Measurements from ENCODE around the gene ADCY3.

The ADCY3 gene

GRCh38 chr2:24872344-24873115 is 47.5 kb downstream of the ADCY3 start:
- no peak for DNase-seq

- no peak for DNase-seq
These were observed 48.1 kb downstream of the ADCY3 start for GRCh38 chr2:24871852-24872333.

GRCh38 chr2:24870891-24871705 is 48.9 kb downstream of the ADCY3 start:
- DNase-seq, result no peak

- no peak for DNase-seq
These were observed 49.6 kb downstream of the ADCY3 start for GRCh38 chr2:24870440-24870839.

- no peak for DNase-seq
These were observed 53.1 kb downstream of the ADCY3 start for GRCh38 chr2:24866946-24867345.

- DNase-seq, result no peak
These were observed 56.4 kb downstream of the ADCY3 start for GRCh38 chr2:24863641-24864040.

GRCh38 chr2:24861500-24861899 is 58.5 kb downstream of the ADCY3 start:
- DNase-seq, result no peak

- no peak for DNase-seq
These were observed 59.4 kb downstream of the ADCY3 start for GRCh38 chr2:24860631-24861030.

GRCh38 chr2:24859968-24860600 is 60.0 kb downstream of the ADCY3 start:
- no peak for DNase-seq

- DNase-seq, result no peak
These were observed 61.0 kb downstream of the ADCY3 start for GRCh38 chr2:24858996-24859395.

GRCh38 chr2:24857746-24858145 is 62.3 kb downstream of the ADCY3 start:
- no peak for DNase-seq

- DNase-seq, result no peak
These were observed 63.2 kb downstream of the ADCY3 start for GRCh38 chr2:24856791-24857211.

- no peak for DNase-seq
These were observed 64.3 kb downstream of the ADCY3 start for GRCh38 chr2:24855726-24856125.

GRCh38 chr2:24855022-24855622 is 64.9 kb downstream of the ADCY3 start:
- no peak for DNase-seq

- no peak for DNase-seq
These were observed 66.0 kb downstream of the ADCY3 start for GRCh38 chr2:24853996-24854395.

- no peak for DNase-seq
These were observed 67.0 kb downstream of the ADCY3 start for GRCh38 chr2:24853046-24853445.

GRCh38 chr2:24852431-24853020 is 67.5 kb downstream of the ADCY3 start:
- DNase-seq, result no peak

GRCh38 chr2:24852026-24852425 is 68.0 kb downstream of the ADCY3 start:
- DNase-seq, result no peak

- no peak for DNase-seq
These were observed 69.1 kb downstream of the ADCY3 start for GRCh38 chr2:24850944-24851343.

- DNase-seq, result no peak
These were observed 74.3 kb downstream of the ADCY3 start for GRCh38 chr2:24845691-24846090.

- DNase-seq, result no peak
These were observed 75.9 kb downstream of the ADCY3 start for GRCh38 chr2:24844023-24844685.

- DNase-seq, result no peak
These were observed 76.6 kb downstream of the ADCY3 start for GRCh38 chr2:24843330-24843860.
